GM12874 (cell line): ENCODE data around the gene RBMS3.

Experiments
- TF ChIP-seq, protein P1 (sequence below): IDR thresholded peaks from 2 replicates; pipeline ENCODE4 v1.5.1; 2011; ENCODE audit warnings: low read depth, mild to moderate bottlenecking, control low read depth, low read length, moderate library complexity; ENCODE audit not compliant: insufficient read depth

The RBMS3 gene

GRCh38 chr3:29465836-29466235, 185.0 kb downstream of the RBMS3 start:
- TF ChIP-seq, protein P1, sequence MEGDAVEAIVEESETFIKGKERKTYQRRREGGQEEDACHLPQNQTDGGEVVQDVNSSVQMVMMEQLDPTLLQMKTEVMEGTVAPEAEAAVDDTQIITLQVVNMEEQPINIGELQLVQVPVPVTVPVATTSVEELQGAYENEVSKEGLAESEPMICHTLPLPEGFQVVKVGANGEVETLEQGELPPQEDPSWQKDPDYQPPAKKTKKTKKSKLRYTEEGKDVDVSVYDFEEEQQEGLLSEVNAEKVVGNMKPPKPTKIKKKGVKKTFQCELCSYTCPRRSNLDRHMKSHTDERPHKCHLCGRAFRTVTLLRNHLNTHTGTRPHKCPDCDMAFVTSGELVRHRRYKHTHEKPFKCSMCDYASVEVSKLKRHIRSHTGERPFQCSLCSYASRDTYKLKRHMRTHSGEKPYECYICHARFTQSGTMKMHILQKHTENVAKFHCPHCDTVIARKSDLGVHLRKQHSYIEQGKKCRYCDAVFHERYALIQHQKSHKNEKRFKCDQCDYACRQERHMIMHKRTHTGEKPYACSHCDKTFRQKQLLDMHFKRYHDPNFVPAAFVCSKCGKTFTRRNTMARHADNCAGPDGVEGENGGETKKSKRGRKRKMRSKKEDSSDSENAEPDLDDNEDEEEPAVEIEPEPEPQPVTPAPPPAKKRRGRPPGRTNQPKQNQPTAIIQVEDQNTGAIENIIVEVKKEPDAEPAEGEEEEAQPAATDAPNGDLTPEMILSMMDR = no peak

DNA sequence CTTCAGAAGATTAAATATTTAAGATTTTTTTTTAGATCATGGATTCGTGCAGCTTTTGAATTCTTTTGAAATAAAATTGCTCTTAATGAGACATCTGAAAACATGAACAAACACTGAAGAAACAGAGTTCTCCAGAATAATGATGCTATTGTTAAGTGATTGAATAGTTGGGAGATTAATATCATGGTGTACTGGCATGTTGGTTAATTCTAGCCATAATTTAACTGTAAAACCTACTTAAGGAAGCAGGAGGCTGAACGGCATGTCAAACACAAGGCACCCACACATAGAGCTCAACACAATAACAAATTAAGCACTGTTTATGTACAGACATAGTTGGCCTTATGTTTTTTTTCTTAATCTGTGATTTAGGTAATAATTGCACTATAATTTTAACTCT, 185.6 kb downstream of the RBMS3 start:
- TF ChIP-seq, protein P1 = no peak

GRCh38 chr3:29468187-29468586, 187.3 kb downstream of the RBMS3 start:
- TF ChIP-seq, protein P1 = no peak

DNA sequence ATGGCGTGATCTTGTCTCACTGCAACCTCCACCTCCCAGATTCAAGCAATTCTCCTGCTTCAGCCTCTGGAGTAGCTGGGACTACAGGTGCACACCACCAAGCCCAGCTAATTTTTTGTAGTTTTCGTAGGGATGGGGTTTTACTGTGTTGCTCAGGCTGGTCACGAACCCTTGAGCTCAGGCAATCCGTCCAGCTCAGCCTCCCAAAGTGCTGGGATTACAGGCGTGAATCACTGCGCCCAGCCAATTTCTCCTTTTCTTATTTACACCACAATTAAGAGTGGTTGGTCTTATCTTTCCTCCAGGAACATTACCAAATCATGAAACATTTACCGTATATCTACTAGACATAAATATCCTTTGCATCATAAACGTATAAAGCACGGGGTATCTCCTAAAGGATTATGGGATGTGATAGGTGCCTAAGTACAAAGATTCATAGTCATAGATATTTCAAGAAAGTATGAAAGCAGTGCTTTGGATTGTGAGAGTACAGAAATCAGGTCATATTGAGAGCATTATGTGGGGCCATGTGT, 194.5 kb downstream of the RBMS3 start:
- TF ChIP-seq, protein P1 = no peak

DNA sequence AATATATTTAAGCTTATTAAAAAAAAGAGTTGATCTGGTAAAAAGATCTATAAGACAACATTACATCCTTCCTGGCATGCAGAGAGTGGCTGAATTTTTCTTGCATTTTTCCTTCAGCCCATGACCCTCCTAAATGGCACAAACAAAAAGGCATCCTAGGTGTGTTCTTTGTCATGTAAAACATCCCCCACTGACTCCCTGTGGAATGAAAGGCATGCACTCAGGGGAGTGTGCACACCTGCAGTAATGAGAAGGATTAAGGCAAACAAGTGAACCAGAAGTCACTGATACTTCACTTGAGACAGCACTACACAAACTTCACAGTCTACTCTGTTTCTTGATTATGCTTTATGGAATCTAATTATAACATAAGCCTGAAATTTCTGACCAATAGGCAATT, 195.0 kb downstream of the RBMS3 start:
- TF ChIP-seq, protein P1 = no peak

GRCh38 chr3:29478611-29479010, 197.7 kb downstream of the RBMS3 start:
- TF ChIP-seq, protein P1 = no peak

- TF ChIP-seq, protein P1 = no peak
These were observed 200.4 kb downstream of the RBMS3 start for GRCh38 chr3:29481249-29481648.
